GM12801 (cell line): ENCODE measurements around the gene TFB1M.

ENCODE experiments used
- CTCF ChIP-seq: IDR thresholded peaks from one replicate; pipeline ENCODE4 v1.5.1; 2011; ENCODE audit warnings: control low read depth; ENCODE audit not compliant: insufficient read length; ENCODE audit errors: extremely low read depth

TFB1M gene

GRCh38 chr6:155314092-155314772 is at the start of gene TFB1M:
TSS of gene TFB1M (minus strand) at chr6:155314484. CDS start at chr6:155314428, 56 bp downstream.
- no peak for TF ChIP-seq CTCF

- TF ChIP-seq CTCF = no peak
Observed at GRCh38 chr6:155354167-155354566, 39.9 kb upstream of the TFB1M start.

GRCh38 chr6:155352811-155353210 is 38.5 kb upstream of the TFB1M start:
- TF ChIP-seq CTCF = no peak

DNA sequence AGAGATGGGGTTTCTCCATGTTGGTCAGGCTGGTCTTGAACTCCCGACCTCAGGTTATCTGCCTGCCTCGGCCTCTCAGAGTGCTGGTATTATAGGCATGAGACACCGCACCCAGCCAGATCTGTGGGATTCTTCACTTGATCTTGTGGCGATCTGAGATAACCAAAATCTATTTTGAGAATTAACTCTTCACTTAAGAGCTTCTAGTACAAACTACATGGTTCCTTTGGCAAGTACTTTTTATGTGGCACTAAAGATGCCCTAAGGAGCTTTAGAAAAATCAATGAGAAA is 37.8 kb upstream of the TFB1M start:
- no peak for TF ChIP-seq CTCF

GRCh38 chr6:155351273-155352129 is 37.2 kb upstream of the TFB1M start:
- TF ChIP-seq CTCF = no peak

GRCh38 chr6:155349956-155350355 is 35.7 kb upstream of the TFB1M start:
- no peak for TF ChIP-seq CTCF

DNA sequence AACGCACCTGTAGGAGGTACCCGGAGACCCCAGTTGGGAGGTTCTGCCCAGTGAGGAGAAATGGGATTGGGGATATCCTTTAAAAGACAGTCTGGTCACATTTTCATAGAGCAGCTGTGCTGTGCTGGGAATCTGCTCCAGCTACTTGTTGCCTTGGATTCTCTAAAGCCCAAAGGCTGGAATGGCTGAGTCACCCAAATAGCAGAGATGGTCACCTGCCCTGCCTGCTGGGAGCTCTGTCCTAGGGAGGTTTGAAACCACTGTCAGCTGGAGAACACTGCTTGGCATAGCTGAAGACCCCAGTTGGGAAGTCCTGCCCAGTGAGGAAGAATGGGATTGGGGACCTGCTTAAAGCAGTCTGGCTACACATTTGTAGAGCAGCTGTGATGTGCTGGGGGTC is 34.8 kb upstream of the TFB1M start:
- no peak for TF ChIP-seq CTCF
